Sigmoid colon (tissue), 4 donors: ENCODE results near the gene LYPD3.

Experiments
- EP300 ChIP-seq, 4 donors: sonication (generic); formaldehyde crosslinking; IDR thresholded peaks; one replicate each; pipeline ENCODE4 v1.6.1; 2017; ENCODE audit warnings: antibody characterized with exemption in 4 of 4
- POLR2A ChIP-seq, 2 donors: fragments of 450-650 bp; IDR thresholded peaks; one replicate each; pipeline ENCODE4 v1.6.1; 2016; ENCODE audit warnings: antibody characterized with exemption in 2 of 2, mild to moderate bottlenecking in 2 of 2, moderate library complexity in 2 of 2
- POLR2AphosphoS5 ChIP-seq, 4 donors: sonication (generic); formaldehyde crosslinking; IDR thresholded peaks; one replicate each; pipeline ENCODE4 v1.6.1; 2017; ENCODE audit warnings: antibody characterized with exemption in 4 of 4
- TF ChIP-seq, protein P1 (sequence below), 4 experiments: fragments of 450-650 bp in 3 of 4; fragments of 200-600 bp in 1 of 4; IDR thresholded peaks; one replicate each; pipeline ENCODE4 v1.5.1; 2016 to 2019; ENCODE audit warnings: antibody characterized with exemption in 4 of 4, mild to moderate bottlenecking in 3 of 4, moderate library complexity in 2 of 4

DNA sequence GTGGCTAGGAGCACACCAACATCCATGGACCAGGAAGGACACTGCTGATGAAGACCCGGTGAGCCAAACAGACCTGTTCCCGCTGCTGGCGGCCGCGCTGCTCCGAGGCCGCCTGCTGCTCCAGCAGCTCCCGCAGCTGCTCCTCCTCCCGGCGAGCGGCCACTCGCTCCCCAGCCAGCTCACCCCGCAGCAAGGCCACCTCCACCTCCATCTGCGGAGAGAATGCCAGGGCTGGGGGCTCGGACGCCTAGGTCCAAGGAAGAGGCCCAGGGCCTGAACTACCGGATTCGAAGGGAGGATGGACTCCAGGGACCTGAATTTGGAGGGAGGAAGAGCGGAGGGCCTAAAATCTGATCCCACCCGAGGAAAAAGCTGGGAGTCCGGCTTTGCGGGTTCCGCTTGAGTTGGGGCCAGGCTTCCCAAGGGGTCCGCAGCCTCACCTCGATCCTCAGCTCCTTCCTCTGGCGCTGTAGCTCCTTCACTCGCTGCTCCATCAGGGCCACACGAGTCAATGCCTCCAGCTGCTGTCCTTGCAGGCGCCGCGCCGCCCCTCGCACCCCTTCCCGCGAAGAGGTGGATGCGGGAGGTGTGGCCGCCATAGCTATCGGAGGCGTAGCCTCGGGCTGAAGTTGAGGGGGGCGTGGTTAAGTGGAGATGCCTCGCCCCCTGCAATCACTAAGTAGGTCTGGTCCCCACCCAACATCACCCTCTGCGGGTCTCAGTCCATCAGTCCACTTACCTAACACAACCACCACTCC lies 36.4 kb upstream of the LYPD3 start:
- TF ChIP-seq, protein P1, sequence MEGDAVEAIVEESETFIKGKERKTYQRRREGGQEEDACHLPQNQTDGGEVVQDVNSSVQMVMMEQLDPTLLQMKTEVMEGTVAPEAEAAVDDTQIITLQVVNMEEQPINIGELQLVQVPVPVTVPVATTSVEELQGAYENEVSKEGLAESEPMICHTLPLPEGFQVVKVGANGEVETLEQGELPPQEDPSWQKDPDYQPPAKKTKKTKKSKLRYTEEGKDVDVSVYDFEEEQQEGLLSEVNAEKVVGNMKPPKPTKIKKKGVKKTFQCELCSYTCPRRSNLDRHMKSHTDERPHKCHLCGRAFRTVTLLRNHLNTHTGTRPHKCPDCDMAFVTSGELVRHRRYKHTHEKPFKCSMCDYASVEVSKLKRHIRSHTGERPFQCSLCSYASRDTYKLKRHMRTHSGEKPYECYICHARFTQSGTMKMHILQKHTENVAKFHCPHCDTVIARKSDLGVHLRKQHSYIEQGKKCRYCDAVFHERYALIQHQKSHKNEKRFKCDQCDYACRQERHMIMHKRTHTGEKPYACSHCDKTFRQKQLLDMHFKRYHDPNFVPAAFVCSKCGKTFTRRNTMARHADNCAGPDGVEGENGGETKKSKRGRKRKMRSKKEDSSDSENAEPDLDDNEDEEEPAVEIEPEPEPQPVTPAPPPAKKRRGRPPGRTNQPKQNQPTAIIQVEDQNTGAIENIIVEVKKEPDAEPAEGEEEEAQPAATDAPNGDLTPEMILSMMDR (IDR thresholded peaks at IDR 0.05) = no peak
- TF ChIP-seq POLR2A (IDR thresholded peaks at IDR 0.05) = no peak
- no peak for TF ChIP-seq EP300 (IDR thresholded peaks at IDR 0.05)
- TF ChIP-seq POLR2AphosphoS5 (IDR thresholded peaks at IDR 0.05) = no peak
